Measurements from ENCODE around the gene KCNAB1. TPM values are rescaled to one million over a fixed set of nuclear protein-coding genes. Genes with fewer than 3 reads are reported as not detected.

KCNAB1 gene
- total RNA-seq, 4 donors from 2014 or later = 10.9 to 17.1 (median 13.3) TPM

- TF ChIP-seq, protein P1, sequence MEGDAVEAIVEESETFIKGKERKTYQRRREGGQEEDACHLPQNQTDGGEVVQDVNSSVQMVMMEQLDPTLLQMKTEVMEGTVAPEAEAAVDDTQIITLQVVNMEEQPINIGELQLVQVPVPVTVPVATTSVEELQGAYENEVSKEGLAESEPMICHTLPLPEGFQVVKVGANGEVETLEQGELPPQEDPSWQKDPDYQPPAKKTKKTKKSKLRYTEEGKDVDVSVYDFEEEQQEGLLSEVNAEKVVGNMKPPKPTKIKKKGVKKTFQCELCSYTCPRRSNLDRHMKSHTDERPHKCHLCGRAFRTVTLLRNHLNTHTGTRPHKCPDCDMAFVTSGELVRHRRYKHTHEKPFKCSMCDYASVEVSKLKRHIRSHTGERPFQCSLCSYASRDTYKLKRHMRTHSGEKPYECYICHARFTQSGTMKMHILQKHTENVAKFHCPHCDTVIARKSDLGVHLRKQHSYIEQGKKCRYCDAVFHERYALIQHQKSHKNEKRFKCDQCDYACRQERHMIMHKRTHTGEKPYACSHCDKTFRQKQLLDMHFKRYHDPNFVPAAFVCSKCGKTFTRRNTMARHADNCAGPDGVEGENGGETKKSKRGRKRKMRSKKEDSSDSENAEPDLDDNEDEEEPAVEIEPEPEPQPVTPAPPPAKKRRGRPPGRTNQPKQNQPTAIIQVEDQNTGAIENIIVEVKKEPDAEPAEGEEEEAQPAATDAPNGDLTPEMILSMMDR (IDR thresholded peaks at IDR 0.05; ENCODE audit: low read depth) = no peak
These were observed 398.3 kb downstream of the KCNAB1 start for GRCh38 chr3:156518726-156519125.

GRCh38 chr3:156519758-156520162 lies 399.4 kb downstream of the KCNAB1 start:
- TF ChIP-seq, protein P1 (IDR thresholded peaks at IDR 0.05; ENCODE audit: low read depth) = no peak

GRCh38 chr3:156522673-156523072 lies 402.3 kb downstream of the KCNAB1 start:
- TF ChIP-seq, protein P1 (IDR thresholded peaks at IDR 0.05; ENCODE audit: low read depth) = no peak

GRCh38 chr3:156525808-156526207 lies 405.4 kb downstream of the KCNAB1 start:
- TF ChIP-seq, protein P1 (IDR thresholded peaks at IDR 0.05; ENCODE audit: low read depth) = no peak

DNA sequence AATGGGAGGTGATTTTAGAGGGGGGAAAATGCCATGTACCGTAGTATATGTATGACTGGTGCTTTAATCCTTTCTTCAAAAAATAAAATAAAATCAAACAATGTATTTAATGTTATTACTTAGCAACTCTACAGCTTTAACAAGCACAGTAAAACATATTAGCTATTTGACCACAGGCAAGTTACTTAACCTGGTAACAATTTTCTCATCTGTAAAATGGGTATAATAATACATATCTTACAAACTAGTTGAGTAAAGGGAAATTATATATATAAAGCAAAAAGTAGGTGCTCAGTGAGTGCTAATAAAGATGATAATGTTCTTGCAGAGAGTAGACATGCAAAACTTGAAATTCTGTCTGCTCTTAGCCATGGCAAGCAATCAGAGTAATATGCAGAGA lies 406.7 kb downstream of the KCNAB1 start:
- TF ChIP-seq, protein P1 (IDR thresholded peaks at IDR 0.05; ENCODE audit: low read depth) = no peak

DNA sequence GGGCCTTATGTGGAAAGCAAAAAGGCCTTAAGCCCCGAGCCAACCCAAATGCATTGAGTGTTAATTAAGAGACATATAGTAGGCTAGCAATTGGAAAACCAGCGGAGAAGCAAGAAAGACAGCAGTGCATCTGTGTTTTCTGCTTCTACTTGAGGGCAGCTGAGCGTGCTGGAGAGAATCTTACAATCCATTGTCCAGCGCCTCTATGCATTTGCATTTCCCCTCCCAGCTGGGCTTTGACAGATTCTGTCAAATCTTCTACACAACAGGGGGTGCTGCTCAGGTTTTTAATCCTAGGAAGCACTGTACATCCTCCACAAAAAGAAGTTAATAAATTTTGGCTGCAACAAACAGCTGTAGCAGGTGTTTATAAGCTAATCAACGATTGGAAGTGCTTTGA lies 410.6 kb downstream of the KCNAB1 start:
- TF ChIP-seq, protein P1 (IDR thresholded peaks at IDR 0.05; ENCODE audit: low read depth) = no peak

- TF ChIP-seq, protein P1 (IDR thresholded peaks at IDR 0.05; ENCODE audit: low read depth) = no peak
These were observed 412.4 kb downstream of the KCNAB1 start for GRCh38 chr3:156532730-156533129.

All from subcutaneous adipose tissue (tissue), 4 donors.